Measurements from ENCODE around the gene TMEM87B.
A peak's percentile ranks its signal among the peaks of the same experiment; 100 is the strongest.

The TMEM87B gene

GRCh38 chr2:112018846-112019245 is 36.2 kb upstream of the TMEM87B start:
- H3K9me3 ChIP-seq (replicated peaks in 1 of 11), result peaks cover 0 to 28% (median 0%) of the 10 kb centered on the region in 11 experiments; a peak in 7 of 22 replicates
- peaks cover 0 to 94% (median 0%) of the 10 kb centered on the region in 11 experiments; a peak in 6 of 22 replicates for H3K36me3 ChIP-seq
- no peaks in the 10 kb centered on the region for H4K20me1 ChIP-seq
- H3K9ac ChIP-seq, result no peak overlapping the region
- H3K4me3 ChIP-seq, result no peak overlapping the region
- H3K4me1 ChIP-seq, result peaks cover 0 to 84% (median 0%) of the 10 kb centered on the region in 10 experiments; a peak in 8 of 20 replicates
- H3K27ac ChIP-seq, result no peak overlapping the region
- H3K27me3 ChIP-seq, result no peaks in the 10 kb centered on the region
- no peak for TF ChIP-seq Cebpa-rat (IDR thresholded peaks at IDR 0.05)
- peak overlapping the region in 1 of 11 experiments; percentile 82; a peak in 3 of 22 replicates for H3K4me2 ChIP-seq

DNA sequence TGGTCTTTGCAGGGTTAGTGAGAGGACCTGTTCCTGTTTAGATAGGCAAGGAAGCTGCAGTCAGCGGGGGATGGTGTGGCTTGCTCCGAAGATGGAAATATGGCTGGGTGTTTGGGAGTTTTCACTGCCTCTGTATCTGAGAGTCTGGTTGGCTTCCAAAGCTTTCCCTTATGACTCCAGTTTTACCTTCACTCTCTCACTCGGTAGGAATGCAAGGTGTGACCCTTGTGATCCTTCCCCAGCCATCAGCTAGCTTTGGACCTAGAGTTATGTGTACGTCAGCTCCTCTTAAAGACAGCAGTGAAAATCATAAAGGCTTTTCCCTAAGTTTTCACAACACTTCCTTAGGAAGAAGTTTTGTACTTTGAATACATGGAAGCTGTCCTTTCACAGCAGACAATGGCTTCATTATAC is 35.5 kb upstream of the TMEM87B start:
- TF ChIP-seq Cebpa-rat (IDR thresholded peaks at IDR 0.05), result no peak
- Histone ChIP-seq H3K4me2 (peak overlapping the region in 2 of 11 experiments; percentile 82 to 92; a peak in 4 of 22 replicates), H3K27ac (no peak overlapping the region), H4K20me1 (no peaks in the 10 kb centered on the region), H3K9ac (no peak overlapping the region), H3K4me1 (peaks cover 0 to 91% (median 0%) of the 10 kb centered on the region in 10 experiments; a peak in 8 of 20 replicates), H3K36me3 (peaks cover 0 to 86% (median 0%) of the 10 kb centered on the region in 11 experiments; a peak in 6 of 22 replicates), H3K4me3 (no peak overlapping the region), H3K27me3 (no peaks in the 10 kb centered on the region), H3K9me3 (replicated peaks in 1 of 11) (peaks cover 0 to 26% (median 0%) of the 10 kb centered on the region in 11 experiments; a peak in 7 of 22 replicates)

DNA sequence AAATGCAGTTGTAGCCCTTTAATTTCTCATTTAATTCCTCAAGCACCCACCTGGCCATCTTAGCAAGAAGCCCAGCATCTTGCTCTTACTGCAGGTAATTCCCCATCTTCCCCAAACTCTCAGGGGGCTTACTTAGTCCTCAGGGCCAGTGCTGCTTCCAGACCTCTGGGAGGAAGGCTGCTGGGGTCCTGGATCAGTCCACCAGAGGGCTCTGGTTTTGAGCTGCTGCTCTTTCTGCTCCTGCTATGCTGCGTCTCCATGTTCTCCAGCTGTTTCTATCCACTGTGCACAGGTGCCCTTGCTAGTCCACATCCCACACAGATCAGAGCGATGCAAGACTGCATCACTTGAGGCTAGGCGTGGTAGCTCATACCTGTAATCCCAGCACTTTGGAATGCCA is 34.5 kb upstream of the TMEM87B start:
- H4K20me1 ChIP-seq, result no peaks in the 10 kb centered on the region
- peaks cover 0 to 86% (median 0%) of the 10 kb centered on the region in 11 experiments; a peak in 6 of 22 replicates for H3K36me3 ChIP-seq
- TF ChIP-seq Cebpa-rat (IDR thresholded peaks at IDR 0.05), result no peak
- H3K4me2 ChIP-seq, result peak overlapping the region in 3 of 11 experiments; percentile 79 to 92 (median 82); a peak in 6 of 22 replicates
- no peak overlapping the region for H3K9ac ChIP-seq
- 0 out of 22 replicates have a peak overlapping the region, but pooled peaks of 3 of the 11 experiments have one; percentile 2 to 92 (median 21) for H3K27ac ChIP-seq
- H3K27me3 ChIP-seq, result no peaks in the 10 kb centered on the region
- H3K4me1 ChIP-seq, result peaks cover 0 to 99% (median 0%) of the 10 kb centered on the region in 10 experiments; a peak in 8 of 20 replicates
- H3K9me3 ChIP-seq (replicated peaks in 1 of 11), result peaks cover 0 to 17% (median 0%) of the 10 kb centered on the region in 11 experiments; a peak in 6 of 22 replicates
- no peak overlapping the region for H3K4me3 ChIP-seq

GRCh38 chr2:112021290-112021689 is 33.8 kb upstream of the TMEM87B start:
- peak overlapping the region in 3 of 11 experiments; percentile 6 to 92 (median 92); a peak in 3 of 22 replicates for H3K27ac ChIP-seq
- TF ChIP-seq Cebpa-rat (IDR thresholded peaks at IDR 0.05), result no peak
- peaks cover 0 to 85% (median 0%) of the 10 kb centered on the region in 11 experiments; a peak in 6 of 22 replicates for H3K36me3 ChIP-seq
- H3K4me3 ChIP-seq, result no peak overlapping the region
- H3K27me3 ChIP-seq, result no peaks in the 10 kb centered on the region
- peaks cover 0 to 15% (median 0%) of the 10 kb centered on the region in 11 experiments; a peak in 6 of 22 replicates for H3K9me3 ChIP-seq (replicated peaks in 1 of 11)
- peaks cover 0 to 98% (median 0%) of the 10 kb centered on the region in 10 experiments; a peak in 8 of 20 replicates for H3K4me1 ChIP-seq
- H3K9ac ChIP-seq, result no peak overlapping the region
- H4K20me1 ChIP-seq, result no peaks in the 10 kb centered on the region
- H3K4me2 ChIP-seq, result peak overlapping the region in 3 of 11 experiments; percentile 79 to 92 (median 82); a peak in 6 of 22 replicates

GRCh38 chr2:112021781-112022231 is 33.3 kb upstream of the TMEM87B start:
- peaks cover 0 to 98% (median 0%) of the 10 kb centered on the region in 10 experiments; a peak in 8 of 20 replicates for H3K4me1 ChIP-seq
- no peaks in the 10 kb centered on the region for H4K20me1 ChIP-seq
- peaks cover 0 to 85% (median 0%) of the 10 kb centered on the region in 11 experiments; a peak in 6 of 22 replicates for H3K36me3 ChIP-seq
- H3K27me3 ChIP-seq, result no peaks in the 10 kb centered on the region
- H3K27ac ChIP-seq, result peak overlapping the region in 4 of 11 experiments; percentile 21 to 96 (median 92); a peak in 6 of 22 replicates
- peaks cover 0 to 10% (median 0%) of the 10 kb centered on the region in 11 experiments; a peak in 6 of 22 replicates for H3K9me3 ChIP-seq (replicated peaks in 1 of 11)
- TF ChIP-seq Cebpa-rat (IDR thresholded peaks at IDR 0.05), result no peak
- no peak overlapping the region for H3K9ac ChIP-seq
- peak overlapping the region in 3 of 11 experiments; percentile 79 to 92 (median 82); a peak in 6 of 22 replicates for H3K4me2 ChIP-seq
- no peak overlapping the region for H3K4me3 ChIP-seq

- peaks cover 0 to 86% (median 0%) of the 10 kb centered on the region in 11 experiments; a peak in 6 of 22 replicates for H3K36me3 ChIP-seq
- no peaks in the 10 kb centered on the region for H3K27me3 ChIP-seq
- H3K9me3 ChIP-seq (replicated peaks in 1 of 11), result no peaks in the 10 kb centered on the region
- peak overlapping the region in 4 of 11 experiments; percentile 61 to 83 (median 76); a peak in 7 of 22 replicates for H3K9ac ChIP-seq
- H3K4me1 ChIP-seq, result peaks cover 0 to 97% (median 0%) of the 10 kb centered on the region in 10 experiments; a peak in 8 of 20 replicates
- H3K4me2 ChIP-seq, result peak overlapping the region in 4 of 11 experiments; percentile 32 to 92 (median 80); a peak in 8 of 22 replicates
- H3K27ac ChIP-seq, result peak overlapping the region in 5 of 11 experiments; percentile 37 to 96 (median 92); a peak in 9 of 22 replicates
- no peaks in the 10 kb centered on the region for H4K20me1 ChIP-seq
- TF ChIP-seq Cebpa-rat (IDR thresholded peaks at IDR 0.05), result no peak
- no peak overlapping the region for H3K4me3 ChIP-seq
Observed at GRCh38 chr2:112023707-112024106, 31.4 kb upstream of the TMEM87B start.

DNA sequence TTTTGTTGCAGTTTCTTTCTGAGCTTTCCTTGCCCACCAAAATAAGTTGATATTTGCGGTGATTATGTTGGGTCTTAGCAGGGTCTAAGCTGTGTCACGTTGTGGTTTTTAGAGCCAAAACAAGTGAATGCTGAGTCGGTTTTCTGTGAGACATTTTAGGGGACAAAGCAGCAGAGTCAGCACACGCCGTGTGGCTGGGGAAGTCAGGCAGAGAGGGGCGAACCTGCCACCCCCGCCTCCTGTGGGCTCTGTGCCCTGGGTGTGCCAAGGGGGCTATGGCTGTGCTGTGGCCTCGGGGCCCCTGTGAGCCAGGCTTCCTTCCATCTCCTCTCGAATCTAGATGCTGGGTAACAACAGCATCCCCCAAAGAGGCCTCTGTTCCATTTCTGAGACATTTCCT is 30.8 kb upstream of the TMEM87B start:
- Histone ChIP-seq H4K20me1 (no peaks in the 10 kb centered on the region), H3K27ac (peak overlapping the region in 5 of 11 experiments; percentile 37 to 96 (median 92); a peak in 9 of 22 replicates), H3K36me3 (peaks cover 0 to 83% (median 0%) of the 10 kb centered on the region in 11 experiments; a peak in 6 of 22 replicates), H3K4me2 (peak overlapping the region in 4 of 11 experiments; percentile 23 to 92 (median 80); a peak in 7 of 22 replicates), H3K9ac (peak overlapping the region in 4 of 11 experiments; percentile 61 to 83 (median 76); a peak in 8 of 22 replicates), H3K4me1 (peaks cover 0 to 93% (median 0%) of the 10 kb centered on the region in 10 experiments; a peak in 8 of 20 replicates), H3K4me3 (no peak overlapping the region), H3K27me3 (no peaks in the 10 kb centered on the region), H3K9me3 (replicated peaks in 1 of 11) (no peaks in the 10 kb centered on the region)
- TF ChIP-seq Cebpa-rat (IDR thresholded peaks at IDR 0.05), result no peak

DNA sequence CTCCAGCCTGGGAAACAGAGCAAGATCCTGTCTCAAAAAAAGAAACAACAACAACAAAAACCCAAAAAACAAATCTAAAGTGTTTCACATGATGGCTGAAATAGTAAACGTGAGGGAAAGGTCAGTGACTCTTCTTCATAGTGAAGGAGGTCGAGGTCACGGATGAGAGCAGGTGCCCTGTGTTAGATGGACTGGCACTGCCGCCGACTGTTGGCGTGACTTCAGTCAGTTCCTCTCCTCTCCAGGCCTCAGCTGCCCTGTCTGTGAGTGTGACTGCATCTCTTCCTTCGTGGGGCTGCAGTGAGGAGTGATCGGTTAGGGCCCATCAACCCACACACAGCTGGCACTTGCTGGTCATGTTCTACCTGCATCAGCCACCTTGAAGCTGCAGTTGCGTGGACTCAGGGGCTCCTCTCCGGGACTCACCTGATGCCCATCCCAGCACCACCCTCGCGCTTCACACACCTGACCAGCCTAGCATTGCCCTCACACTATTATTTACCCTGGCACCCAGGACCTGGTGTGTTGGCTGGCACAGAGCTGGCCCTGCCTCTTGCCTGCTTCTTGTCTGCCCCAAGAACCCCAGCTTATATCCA is 30.1 kb upstream of the TMEM87B start:
- Histone ChIP-seq H3K4me1 (peaks cover 0 to 93% (median 0%) of the 10 kb centered on the region in 10 experiments; a peak in 8 of 20 replicates), H3K4me3 (no peak overlapping the region), H3K9ac (peak overlapping the region in 3 of 11 experiments; percentile 76 to 83 (median 77); a peak in 5 of 22 replicates), H3K36me3 (peaks cover 0 to 75% (median 0%) of the 10 kb centered on the region in 11 experiments; a peak in 6 of 22 replicates), H3K27me3 (no peaks in the 10 kb centered on the region), H3K27ac (peak overlapping the region in 4 of 11 experiments; percentile 79 to 96 (median 92); a peak in 8 of 22 replicates), H3K9me3 (replicated peaks in 1 of 11) (no peaks in the 10 kb centered on the region), H4K20me1 (no peaks in the 10 kb centered on the region), H3K4me2 (peak overlapping the region in 4 of 11 experiments; percentile 23 to 92 (median 80); a peak in 7 of 22 replicates)
- no peak for TF ChIP-seq Cebpa-rat (IDR thresholded peaks at IDR 0.05)
